ENCODE results near the gene GSPT1.
"Not testable (repeated sequence)": the region's sequence is repeated elsewhere in the genome, so short reads cannot be mapped to it uniquely, and the experiment has no call there.

GSPT1 gene

DNA sequence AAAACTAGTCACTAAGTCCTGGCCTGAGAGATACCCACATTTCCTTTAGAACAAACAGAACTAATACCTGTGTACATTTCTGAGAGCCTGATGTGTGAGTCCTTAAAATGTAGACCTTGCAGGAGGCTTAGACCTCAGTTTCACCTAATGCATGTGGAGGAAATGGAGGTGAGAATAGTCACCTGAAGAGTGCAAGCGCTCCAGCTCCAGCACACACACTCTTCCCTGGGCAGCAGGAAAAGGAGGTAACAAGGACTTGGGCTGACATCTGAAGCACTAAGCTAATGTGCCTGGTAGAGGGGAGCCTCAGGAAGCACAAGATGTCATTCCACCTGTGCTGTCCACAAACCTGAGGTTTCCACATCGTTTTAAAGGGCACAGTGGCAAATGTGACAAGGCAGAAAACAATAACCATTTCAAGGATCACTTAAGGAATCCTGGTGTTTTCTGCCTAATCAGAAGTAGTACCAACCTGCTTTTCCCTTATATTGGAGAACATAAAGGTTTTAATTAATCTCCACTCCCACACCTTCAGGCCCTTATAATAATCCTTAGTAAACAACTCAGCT is 47.3 kb downstream of the GSPT1 start:
- no peak for DNase-seq

DNA sequence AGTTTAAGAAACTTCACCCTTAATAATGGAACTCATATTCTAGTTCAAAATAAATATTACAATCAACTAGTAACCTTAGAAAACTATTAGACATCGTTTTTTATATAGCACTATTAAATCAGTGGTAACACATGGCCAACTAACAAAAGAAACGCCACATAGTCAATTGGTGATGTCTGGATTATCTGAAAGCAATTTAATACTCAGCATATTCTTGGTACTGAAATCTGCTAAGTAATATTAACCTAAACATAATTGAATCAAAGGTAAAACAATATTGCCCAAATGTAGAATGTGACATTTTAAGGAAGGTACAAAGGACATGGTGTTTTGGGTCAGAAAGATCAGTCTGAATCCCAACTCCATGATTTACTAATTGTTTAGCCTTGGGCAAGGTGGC is 53.3 kb downstream of the GSPT1 start:
- DNase-seq = no peak

DNA sequence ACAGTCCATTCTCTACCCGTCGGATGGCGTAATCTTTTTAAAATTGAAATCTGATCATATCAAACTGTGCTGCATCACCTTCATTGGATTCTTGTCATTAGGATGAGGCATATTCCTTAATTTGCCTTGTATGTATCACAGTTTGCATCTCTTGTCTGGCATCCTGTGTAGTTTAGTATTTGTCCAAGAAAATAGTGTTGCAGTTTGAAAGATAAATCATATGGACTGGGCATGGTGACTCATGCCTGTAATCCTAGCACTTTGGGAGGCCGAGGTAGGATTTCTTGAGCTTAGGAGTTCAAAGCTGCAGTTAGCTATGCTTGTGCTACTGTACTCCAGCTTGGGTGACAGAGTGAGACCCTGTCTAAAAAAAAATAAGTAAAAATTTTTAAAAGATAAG is 58.6 kb downstream of the GSPT1 start:
- DNase-seq = no peak

DNA sequence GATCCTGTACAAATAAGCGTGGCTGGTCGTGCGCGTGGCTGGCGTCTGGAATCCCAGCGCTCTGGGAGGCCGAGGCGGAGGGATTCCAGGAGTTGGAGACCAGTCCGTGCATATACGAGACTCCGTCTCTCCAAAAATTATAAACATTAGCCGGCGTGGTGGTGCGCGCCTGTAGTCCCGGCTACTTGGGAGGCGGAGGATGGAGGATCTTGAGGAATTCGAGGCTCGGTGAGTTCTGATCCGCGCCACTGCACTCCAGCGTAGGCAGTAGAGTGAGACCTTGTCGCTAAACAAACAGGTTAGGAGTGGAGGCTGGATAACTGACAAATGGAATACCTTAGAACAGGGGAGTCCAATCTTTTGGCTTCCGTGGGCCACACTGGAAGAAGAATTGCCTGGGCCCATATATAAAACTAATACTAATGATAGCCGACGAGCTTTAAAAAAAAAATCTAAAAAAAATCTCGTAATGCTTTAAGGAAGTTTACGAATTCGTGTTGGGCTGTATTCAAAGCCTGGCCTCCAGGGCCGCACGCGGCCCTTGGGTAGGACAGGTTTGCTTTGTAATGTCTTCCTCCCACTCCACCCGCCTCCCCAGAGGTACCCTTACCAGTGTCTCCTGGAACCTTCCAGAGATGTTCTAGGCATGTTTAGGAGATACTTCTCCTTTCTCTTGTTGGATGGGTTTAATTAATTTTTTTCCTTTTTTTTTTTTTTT is 63.5 kb downstream of the GSPT1 start:
- no peak for DNase-seq

DNA sequence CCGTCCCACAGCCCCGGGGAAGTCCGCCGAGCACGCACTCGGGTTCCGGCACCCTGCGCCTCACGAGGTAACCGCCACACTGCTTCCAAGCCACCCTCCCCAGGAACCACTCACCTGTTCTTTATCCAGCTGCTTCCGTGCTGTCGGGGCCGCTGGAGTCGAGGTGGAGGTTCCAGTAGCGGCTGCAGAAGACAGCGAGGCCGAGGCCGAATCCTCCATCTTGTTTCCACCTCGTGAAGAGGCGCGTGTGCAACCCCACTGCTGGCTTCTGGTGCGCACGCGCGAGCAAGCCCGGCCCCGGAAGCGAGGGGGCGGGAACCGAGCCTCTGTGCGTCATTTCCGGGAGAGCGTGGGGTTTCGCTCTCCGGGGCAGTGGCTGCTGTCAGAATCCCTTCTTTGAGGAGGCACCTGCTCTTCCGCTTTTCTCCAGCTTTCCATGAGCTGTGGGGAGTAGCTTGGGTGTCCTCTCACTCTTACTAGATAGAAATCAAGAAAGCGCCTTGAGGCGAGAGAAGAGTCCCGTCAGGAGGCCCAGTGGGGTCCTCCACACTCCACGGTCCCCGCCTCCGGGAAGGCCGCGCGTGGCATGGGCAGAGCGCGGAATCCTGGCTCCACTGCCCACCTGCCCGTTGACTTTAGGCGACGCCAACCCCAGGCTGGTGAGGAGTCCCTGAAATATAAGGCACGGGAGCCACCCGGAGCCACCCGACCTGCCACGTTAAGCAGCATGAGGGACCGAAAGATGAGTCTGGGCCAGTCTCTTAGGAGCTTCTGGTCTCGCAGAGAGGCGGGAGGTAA is 64.3 kb downstream of the GSPT1 start, which contains the start of gene RSL1D1:
Gene RSL1D1 (minus strand): TSS at position 249 of the 798 bp plus-strand sequence. CDS start 30 bp downstream, at position 219.
- DNase-seq = peak; percentile 94

DNA sequence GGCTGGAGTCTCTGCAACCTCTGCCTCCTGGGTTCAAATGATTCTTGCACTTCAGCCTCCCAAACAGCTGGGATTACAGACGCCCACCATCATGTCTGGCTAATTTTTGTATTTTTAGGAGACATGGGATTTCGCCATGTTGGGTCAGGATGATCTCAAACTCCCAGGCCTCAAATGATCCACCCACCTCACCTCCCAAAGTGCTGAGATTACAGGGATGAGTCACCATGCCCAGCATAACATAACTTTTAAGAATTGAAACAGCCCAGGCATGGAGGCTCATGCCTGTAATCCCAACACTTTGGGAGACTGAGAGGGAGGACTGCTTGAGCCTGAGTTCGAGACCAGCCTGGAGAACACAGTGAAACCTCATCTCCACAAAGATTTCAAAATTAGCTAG is 66.9 kb downstream of the GSPT1 start:
- no peak for DNase-seq

DNA sequence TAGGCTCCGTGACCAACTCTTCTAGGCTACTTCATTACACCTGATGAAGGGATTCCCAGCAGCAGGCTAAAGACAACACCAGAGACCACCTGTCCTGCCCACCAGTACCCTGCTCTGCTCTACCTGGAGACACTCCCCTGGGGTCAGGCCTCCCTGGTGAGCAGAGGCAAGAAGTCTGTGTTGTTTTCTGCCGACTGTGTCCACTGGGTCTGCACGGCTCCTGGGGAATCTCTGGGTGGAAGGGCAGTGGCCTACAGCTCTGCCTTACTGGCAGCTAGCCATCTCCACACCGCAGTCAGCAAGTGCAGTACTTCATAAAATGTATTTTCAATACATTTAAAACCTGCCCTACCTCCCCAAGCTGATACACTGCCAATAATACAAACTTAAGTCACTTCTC is 71.3 kb downstream of the GSPT1 start:
- no peak for DNase-seq

DNA sequence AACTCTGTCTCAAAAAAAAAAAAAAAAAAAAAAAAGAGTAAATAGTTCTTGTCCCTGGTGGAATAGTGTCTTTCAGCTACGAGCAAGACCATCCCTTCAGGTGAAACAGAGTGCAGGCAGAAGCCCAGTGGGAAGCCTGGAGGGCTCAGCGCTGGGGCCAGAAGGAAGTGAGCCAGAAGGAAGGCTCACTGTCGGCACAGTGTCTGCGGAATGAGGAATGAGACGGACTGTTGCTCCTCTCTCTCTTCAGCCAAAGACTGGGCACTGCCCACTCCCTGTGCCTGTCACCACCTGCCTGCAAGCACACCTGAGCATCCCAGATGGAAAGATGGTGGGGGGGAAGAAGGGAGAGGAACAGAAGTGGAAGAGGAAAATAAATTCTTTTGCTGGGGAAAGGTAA is 71.9 kb downstream of the GSPT1 start:
- DNase-seq = no peak

DNA sequence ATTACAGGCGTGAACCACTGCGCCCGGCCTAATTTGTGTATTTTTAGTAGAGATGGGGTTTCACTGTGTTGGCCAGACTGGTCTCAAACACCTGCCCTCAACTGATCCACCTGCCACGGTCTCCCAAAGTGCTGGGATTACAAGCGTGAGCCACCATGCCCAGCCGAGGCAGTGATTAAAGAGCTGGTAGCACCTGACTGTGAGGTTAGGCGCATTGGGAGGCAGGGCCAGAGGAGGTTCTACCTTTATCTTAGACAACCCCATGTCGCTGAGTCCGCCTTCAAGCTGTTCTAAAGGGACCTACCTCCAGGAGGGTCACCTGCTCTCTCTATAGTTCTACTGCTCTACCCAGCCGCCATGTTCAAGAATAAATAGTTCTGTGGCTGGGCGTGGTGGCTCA is 72.5 kb downstream of the GSPT1 start:
- DNase-seq = no peak

DNA sequence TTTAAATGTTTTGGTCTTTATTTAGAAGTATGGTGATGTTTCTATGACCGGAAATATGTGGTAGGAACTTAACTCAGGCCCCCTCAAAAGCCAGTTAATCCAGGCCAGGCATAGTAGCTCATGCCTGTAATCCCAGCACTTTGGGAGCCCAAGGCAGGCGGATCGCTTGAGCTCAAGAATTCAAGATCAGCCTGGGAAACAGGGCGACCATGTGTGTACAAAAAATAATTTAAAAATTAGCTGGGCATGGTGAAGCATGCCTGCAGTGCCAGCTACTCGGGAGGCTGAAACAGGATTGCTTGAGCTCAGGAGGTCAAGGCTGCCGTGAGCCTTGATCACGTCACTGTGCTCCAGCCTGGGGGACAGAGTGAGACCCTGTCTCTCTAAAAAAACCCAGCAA is 74.7 kb downstream of the GSPT1 start:
- no peak for DNase-seq

DNA sequence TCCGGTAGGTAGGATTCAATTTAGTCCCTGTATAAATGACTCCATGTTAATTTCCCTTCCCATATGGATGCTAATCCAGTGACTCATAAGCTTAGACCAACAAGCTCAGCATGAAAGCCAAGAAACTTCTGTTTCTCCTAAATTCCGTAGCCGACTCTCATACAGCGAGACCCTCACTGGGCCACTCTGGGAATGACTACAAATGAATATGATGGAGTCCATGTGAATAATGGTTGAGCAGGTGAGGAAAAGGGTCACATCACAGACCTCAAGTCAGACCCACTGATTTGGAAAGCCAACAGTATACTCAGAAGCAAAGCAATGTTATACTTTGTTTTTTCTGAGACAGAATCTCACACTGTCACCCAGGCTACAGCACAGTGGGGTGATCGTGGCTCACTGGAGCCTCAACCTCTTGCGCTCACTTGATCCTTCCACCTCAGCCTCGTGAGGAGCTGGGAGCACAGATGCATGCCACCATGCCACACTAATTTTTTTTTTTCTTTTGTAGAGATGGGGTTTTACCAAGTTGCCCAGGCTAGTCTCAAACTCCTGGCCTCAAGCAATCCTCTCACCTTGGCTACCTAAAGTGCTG is 79.0 kb downstream of the GSPT1 start:
- DNase-seq = no peak

DNA sequence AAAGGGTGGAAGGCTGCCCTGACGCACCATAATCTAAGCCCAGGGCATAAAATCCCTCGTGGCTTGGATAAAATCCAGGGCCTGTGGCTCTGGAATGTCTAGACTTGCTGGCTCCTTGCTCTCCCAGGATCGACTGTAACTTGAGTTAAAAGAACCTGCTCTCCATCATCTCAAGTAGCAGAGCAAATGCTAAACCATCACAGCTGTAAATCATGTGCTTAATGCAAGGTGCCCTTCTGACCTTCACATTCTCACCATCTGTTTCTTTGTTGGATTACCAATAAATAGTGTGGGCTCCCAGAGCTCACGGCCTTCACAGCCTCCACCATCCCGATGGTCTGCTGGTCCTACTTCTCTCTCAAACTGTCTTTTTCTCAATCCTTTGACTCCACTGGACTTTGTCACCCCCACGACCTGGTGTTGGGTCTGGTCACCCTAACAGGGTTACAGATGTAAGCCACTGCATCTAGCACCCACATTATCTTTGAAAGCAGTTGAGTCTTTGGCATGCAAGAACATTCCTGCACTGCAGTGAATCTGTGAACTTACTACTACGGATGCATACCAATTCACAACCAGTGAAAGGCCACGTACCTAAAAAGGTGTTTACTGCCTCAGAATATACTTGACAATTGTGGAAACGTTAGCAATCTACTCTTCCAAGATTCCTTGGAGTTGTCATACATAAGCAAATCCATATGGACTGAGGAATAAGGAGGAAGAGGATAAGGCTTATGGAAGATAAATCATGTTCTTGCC is 79.7 kb downstream of the GSPT1 start:
- no peak for DNase-seq

DNA sequence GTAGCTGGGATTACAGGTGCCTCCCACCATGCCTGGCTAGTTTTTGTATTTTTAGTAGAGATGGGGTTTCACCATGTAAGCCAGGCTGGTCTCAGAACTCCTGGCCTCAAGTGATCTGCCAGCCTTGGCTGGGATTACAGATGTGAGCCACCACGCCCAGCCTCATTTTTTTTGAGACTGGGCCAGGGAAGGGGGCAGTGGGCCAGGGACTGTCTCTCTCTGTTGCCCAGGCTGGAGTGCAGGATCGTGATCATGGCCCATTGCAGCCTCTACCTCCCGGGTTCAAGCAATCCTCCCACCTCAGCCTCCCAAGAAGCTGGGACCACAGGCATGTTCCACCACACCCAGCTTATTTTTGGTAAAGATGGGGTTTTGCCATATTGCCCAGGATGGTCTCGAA is 80.4 kb downstream of the GSPT1 start:
- no peak for DNase-seq

DNA sequence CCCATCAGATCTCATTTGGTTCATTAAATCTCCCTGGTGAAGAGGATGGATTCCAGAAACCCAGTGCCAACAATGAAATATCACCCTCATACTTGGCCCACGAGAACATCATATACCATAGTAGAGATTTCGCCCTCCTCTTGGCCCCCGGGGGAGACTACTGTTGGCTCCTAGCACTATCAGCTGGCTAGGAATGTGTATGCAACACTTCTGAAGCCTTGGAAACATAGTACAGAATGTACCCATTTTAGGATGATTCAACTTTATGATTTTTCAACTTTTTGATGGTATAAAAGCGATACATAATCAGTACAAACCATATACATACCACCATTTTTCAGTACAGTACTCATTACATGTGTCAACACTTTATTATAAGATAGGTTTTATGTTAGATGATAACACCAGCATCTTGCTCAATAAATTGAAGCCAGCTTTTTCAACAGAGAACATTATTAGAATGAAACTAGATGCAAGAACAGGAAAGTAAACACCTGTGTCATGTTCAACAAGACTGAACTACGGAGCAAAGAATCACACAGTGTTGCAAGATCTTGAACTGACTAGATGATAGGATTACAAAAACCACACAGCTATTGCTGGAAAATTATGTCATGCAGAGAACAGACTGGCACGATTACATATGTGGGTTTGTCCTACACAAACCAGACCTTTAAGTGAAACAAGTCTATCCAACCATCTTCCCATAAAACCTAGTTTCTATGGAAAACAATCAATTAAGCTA is 81.6 kb downstream of the GSPT1 start:
- DNase-seq = no peak

DNA sequence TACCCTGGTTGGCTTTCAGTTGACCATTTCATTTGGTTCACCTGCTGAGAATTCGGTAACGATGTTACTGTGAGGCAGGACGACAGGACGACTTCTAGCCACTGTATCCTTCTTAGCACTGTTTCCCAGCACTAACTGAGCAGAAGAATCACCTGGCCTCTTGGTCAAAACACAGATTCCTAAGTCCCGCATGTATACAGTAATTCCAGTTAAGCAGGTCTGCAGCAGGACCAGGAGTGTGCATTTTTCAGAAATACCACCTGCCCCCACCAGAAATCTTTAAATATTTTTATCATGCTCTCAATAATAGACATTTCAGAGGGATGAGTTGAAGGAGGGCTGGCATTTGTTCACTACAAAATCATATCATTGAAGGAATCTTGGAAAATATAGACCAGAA is 87.1 kb downstream of the GSPT1 start:
- no peak for DNase-seq

DNA sequence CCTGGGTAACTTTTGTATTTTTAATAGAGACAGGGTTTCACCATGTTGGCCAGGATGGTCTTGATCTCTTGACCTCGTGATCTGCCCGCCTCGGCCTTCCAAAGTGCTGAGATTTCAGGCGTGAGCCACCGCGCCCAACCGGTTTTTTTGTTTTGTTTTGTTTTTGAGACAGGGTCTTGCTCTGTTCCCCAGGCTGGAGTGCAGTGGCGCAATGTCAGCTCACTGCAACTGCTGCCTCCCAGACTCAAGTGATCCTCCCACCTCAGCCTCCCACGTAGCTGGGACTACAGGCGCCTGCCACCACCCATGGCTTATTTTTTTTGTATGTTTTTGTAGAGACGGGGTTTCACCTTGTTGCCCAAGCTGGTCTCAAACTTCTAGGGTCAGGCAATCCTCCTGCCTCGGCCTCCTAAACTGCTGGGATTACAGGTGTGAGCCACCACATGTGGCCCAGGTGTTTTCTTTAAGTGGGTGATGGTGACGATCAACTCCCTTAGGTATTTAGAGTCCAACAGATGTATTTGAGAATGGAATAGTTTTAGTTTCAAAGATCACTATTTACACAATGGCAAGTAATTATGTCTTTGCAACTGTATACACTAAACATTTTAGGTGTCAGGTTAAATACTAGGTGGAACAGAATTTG is 90.1 kb downstream of the GSPT1 start:
- not testable (repeated sequence) for DNase-seq

DNA sequence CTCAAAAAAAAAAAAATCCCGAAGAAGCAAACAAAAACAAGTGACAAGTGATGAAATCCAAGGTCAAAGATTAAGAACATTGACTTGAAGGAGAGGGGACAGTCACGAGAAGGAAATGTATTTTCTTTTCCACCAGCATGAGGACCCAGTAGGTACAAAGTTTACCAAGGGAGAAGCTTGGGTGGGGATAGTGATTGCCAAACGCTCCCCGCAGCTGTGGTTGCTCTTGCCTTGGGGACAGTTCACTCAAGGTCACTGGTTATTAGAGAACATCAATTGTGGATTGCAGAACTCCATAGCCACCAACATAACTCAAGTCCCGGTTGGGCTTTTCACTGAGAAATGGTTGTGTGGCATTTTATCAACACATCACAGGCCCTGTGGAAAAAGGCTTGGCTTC is 91.4 kb downstream of the GSPT1 start:
- DNase-seq = no peak

DNA sequence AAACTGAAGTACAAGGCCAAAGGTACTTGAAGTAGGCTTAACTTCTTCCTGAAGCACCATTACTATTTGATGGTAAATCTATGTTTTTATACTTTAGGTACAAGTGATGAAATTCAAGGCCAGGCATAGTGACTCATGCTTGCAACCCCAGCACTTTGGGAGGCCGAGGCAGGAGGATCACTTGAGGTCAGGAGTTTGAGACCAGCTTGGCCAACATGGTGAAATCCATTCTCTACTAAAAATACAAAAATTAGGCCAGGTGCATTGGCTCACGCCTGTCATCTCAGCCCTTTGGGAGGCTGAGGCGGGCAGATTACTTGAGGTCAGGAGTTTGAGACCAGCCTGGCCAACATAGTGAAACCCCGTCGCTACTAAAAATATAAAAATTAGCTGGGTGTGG is 92.1 kb downstream of the GSPT1 start:
- DNase-seq = not testable (repeated sequence)

DNA sequence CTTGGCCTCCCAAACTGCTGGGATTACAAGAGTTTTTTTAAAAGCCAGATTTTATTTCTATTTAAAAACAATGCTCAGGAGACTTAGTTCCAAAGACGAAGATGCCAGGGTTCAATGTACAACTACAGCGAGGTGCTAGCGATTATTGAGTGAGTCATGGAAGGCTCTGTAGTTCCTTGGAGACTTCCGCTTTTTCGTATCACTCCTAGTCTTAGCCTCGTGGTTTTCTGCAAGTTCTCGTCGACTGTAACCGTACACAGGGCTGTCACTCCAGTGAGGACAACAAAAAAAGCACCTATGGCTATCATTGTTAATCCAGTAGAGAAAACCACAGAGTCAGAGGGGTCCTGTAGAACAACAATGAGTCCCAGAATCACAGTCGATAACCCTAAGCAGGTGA is 96.0 kb downstream of the GSPT1 start:
- no peak for DNase-seq

DNA sequence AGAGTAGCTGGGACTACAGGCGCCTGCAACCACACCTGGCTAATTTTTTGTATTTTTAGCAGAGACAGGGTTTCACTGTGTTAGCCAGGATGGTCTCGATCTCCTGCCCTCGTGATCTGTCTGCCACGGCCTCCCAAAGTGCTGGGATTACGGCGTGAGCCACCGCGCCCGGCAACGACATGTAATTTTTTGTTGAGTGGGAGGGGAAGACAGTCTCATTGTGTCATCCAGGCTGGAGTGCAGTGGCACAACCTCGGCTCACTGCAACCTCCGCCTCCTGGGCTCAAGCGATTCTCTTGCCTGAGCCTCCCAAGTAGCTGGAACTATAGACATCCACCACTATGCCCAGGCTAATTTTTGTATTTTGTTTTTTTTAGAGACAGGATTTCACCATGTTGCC is 96.8 kb downstream of the GSPT1 start:
- not testable (repeated sequence) for DNase-seq
